Natural killer cell (primary cell): ENCODE data around the gene PDE6C. TPM values are rescaled to one million over a fixed set of nuclear protein-coding genes. Genes with fewer than 3 reads are reported as not detected.

Experiments
- ATAC-seq, 3 donors: fragments of 150-1000 bp in 2 of 3; fragments of 200-7000 bp in 1 of 3; cut with Tn5 transposase; 1 replicate in 1 of 3; 2 replicates in 2 of 3; pipeline ENCODE4 v1.10.0; 2021; ENCODE audit warnings: mild to moderate bottlenecking in 2 of 3, moderate library complexity in 2 of 3
- DNase-seq, 2 donors: peaks; one replicate each; pipeline versions ENCODE4 v3.0.0 to v3.0.0-alpha.2; 2013 to 2021; ENCODE audit warnings: mixed read lengths in 1 of 2
- H3K27ac ChIP-seq: one replicate; pipeline ENCODE4 v1.5.1; 2013; ENCODE audit warnings: mild to moderate bottlenecking, low read length
- H3K27me3 ChIP-seq: one replicate; pipeline ENCODE4 v1.6.1; 2013; ENCODE audit warnings: low read length; ENCODE audit not compliant: control insufficient read depth, insufficient read depth
- H3K36me3 ChIP-seq: one replicate; pipeline ENCODE4 v1.6.1; 2013; ENCODE audit warnings: low read length; ENCODE audit not compliant: control insufficient read depth, insufficient read depth
- H3K4me1 ChIP-seq: one replicate; pipeline ENCODE4 v1.6.1; 2013; ENCODE audit warnings: low read length; ENCODE audit not compliant: control insufficient read depth, insufficient read depth
- H3K4me3 ChIP-seq: one replicate; pipeline ENCODE4 v1.5.1; 2013; ENCODE audit warnings: low read length
- H3K9me3 ChIP-seq: one replicate; pipeline ENCODE4 v1.6.1; 2013; ENCODE audit warnings: low read length; ENCODE audit not compliant: control insufficient read depth, insufficient read depth
- H3K27ac Mint-ChIP-seq, 2 donors: one replicate each; pipeline ENCODE4 v1.8.0; 2022; ENCODE audit warnings: mild to moderate bottlenecking in 2 of 2, mixed read lengths in 2 of 2, moderate library complexity in 1 of 2
- H3K27me3 Mint-ChIP-seq, 2 donors: one replicate each; pipeline ENCODE4 v1.8.0; 2022; ENCODE audit warnings: low read depth in 2 of 2, mixed read lengths in 2 of 2
- H3K36me3 Mint-ChIP-seq: one replicate; pipeline ENCODE4 v1.8.0; 2022; ENCODE audit warnings: mixed read lengths
- H3K4me1 Mint-ChIP-seq, 2 donors: one replicate each; pipeline ENCODE4 v1.8.0; 2022; ENCODE audit warnings: mixed read lengths in 2 of 2
- H3K4me3 Mint-ChIP-seq: one replicate; pipeline ENCODE4 v1.8.0; 2022; ENCODE audit warnings: mild to moderate bottlenecking, moderate library complexity, mixed read lengths
- H3K9me3 Mint-ChIP-seq, 2 donors: one replicate each; pipeline ENCODE4 v1.8.0; 2022; ENCODE audit warnings: mixed read lengths in 2 of 2
- WGBS: methylation state at CpG from one replicate; pipeline ENCODE4 v1.1.7; 2013; ENCODE audit warnings: missing lambda C conversion rate; ENCODE audit not compliant: insufficient coverage; 5-methylcytosine and 5-hydroxymethylcytosine counted together
- intact Hi-C: fragments of 100-400 bp; cut with micrococcal nuclease; formaldehyde crosslinking; loops from one replicate; pipeline ENCODE4 v1.14.2; 2022
- total RNA-seq, 4 donors: library from RNA; stranded (reverse); fragments of 120-200 nt in 1 of 4; gene quantifications; one replicate each; pipeline versions ENCODE4 v1.2.3 to v1.2.4, GENCODE V29; 2013 to 2022
- TF ChIP-seq, protein P1 (sequence below): fragments of 200-600 bp; IDR thresholded peaks from one replicate; pipeline ENCODE4 v1.8.0; 2022; ENCODE audit warnings: antibody characterized with exemption

Gene PDE6C
- total RNA-seq, 3 donors from 2014 or later (not counting 1 experiment from before 2014, with no cell fraction given): not detected

DNA sequence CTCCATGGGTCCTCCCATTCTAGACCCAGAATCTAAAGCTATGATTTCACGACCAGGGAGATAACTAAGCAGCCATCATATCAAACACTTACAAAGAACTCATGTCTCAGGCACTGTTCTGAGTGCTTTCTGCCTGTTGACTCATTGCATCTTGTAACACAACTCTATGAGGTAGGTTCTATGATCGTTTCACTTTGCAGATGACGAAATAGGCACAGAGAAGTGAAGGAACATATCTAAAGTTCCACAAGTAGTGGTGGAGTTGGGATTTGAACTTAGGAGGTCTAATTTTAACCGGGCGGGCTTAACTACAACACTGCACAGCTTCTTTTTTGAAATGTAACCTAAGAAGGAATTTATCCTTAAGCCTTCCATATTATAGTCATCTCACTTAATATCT is 14.2 kb upstream of the PDE6C start:
- ATAC-seq (no peak), DNase-seq (no peak)
- intact Hi-C loops: no loop called here
- TF ChIP-seq, protein P1, sequence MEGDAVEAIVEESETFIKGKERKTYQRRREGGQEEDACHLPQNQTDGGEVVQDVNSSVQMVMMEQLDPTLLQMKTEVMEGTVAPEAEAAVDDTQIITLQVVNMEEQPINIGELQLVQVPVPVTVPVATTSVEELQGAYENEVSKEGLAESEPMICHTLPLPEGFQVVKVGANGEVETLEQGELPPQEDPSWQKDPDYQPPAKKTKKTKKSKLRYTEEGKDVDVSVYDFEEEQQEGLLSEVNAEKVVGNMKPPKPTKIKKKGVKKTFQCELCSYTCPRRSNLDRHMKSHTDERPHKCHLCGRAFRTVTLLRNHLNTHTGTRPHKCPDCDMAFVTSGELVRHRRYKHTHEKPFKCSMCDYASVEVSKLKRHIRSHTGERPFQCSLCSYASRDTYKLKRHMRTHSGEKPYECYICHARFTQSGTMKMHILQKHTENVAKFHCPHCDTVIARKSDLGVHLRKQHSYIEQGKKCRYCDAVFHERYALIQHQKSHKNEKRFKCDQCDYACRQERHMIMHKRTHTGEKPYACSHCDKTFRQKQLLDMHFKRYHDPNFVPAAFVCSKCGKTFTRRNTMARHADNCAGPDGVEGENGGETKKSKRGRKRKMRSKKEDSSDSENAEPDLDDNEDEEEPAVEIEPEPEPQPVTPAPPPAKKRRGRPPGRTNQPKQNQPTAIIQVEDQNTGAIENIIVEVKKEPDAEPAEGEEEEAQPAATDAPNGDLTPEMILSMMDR: no peak
- H3K36me3 Mint-ChIP-seq: no peaks in the 10 kb centered on the region
- no peaks in the 10 kb centered on the region for H3K36me3 ChIP-seq
- no peaks in the 10 kb centered on the region for H3K9me3 ChIP-seq
- no peak overlapping the region for H3K4me3 ChIP-seq
- no peaks in the 10 kb centered on the region for H3K4me1 Mint-ChIP-seq
- peaks cover 10% of the 10 kb centered on the region for H3K27me3 ChIP-seq
- H3K4me3 Mint-ChIP-seq: no peak overlapping the region
- no peaks in the 10 kb centered on the region for H3K4me1 ChIP-seq
- no peaks in the 10 kb centered on the region for H3K9me3 Mint-ChIP-seq
- no peak overlapping the region for H3K27ac ChIP-seq
- H3K27ac Mint-ChIP-seq: no peak overlapping the region
- peaks cover 16 to 18% of the 10 kb centered on the region in 2 donors for H3K27me3 Mint-ChIP-seq
- WGBS: 93% methylated on average over 5 of the region's 5 CpGs

GRCh38 chr10:93599335-93599734 is 13.0 kb upstream of the PDE6C start:
- DNase-seq (no peak), ATAC-seq (no peak)
- Histone ChIP-seq H3K27me3 (peaks cover 10% of the 10 kb centered on the region), H3K36me3 (no peaks in the 10 kb centered on the region), H3K27ac (no peak overlapping the region), H3K9me3 (no peaks in the 10 kb centered on the region), H3K4me3 (no peak overlapping the region), H3K4me1 (no peaks in the 10 kb centered on the region)
- Mint-ChIP-seq H3K27me3 (peaks cover 21 to 23% of the 10 kb centered on the region in 2 donors), H3K27ac (no peak overlapping the region), H3K4me3 (no peak overlapping the region), H3K36me3 (no peaks in the 10 kb centered on the region), H3K9me3 (no peaks in the 10 kb centered on the region), H3K4me1 (no peaks in the 10 kb centered on the region)
- TF ChIP-seq, protein P1: no peak
- intact Hi-C loops: no loop called here
- 81% methylated on average over 1 of the region's 1 CpG for WGBS

DNA sequence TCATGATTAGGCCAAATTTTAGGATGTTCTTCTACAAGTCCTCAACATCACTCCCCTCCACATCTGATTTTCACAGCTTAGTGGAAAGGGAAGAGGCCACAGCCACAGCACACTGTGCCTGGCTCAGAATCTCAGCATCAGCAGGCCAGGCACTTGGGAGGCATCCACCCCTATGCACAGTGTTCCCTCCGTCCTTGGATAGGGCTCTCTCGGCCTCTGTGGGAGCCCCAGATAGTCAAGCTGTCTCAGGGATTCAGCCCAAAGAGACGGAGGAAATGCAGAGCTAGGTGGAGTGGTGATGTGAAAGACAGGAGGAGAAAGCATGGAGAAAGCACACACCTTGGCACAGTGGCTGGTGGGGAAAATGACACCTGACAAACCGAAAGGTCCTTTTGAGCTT is 12.6 kb upstream of the PDE6C start:
- intact Hi-C loops: no loop called here
- H3K4me1 ChIP-seq: no peaks in the 10 kb centered on the region
- H3K27me3 ChIP-seq: peaks cover 13% of the 10 kb centered on the region
- no peak overlapping the region for H3K4me3 ChIP-seq
- H3K9me3 Mint-ChIP-seq: no peaks in the 10 kb centered on the region
- WGBS: 91% methylated on average over 4 of the region's 4 CpGs
- TF ChIP-seq, protein P1: no peak
- DNase-seq (no peak), ATAC-seq (no peak)
- no peaks in the 10 kb centered on the region for H3K9me3 ChIP-seq
- no peak overlapping the region for H3K27ac ChIP-seq
- H3K27ac Mint-ChIP-seq: no peak overlapping the region
- peaks cover 21 to 24% of the 10 kb centered on the region in 2 donors for H3K27me3 Mint-ChIP-seq
- H3K36me3 ChIP-seq: no peaks in the 10 kb centered on the region
- H3K4me3 Mint-ChIP-seq: no peak overlapping the region
- H3K36me3 Mint-ChIP-seq: no peaks in the 10 kb centered on the region
- H3K4me1 Mint-ChIP-seq: no peaks in the 10 kb centered on the region

- TF ChIP-seq, protein P1: no peak
- no peak for DNase-seq
- Mint-ChIP-seq H3K27me3 (peaks cover 21 to 24% of the 10 kb centered on the region in 2 donors), H3K9me3 (no peaks in the 10 kb centered on the region), H3K27ac (no peak overlapping the region), H3K4me1 (no peaks in the 10 kb centered on the region), H3K4me3 (no peak overlapping the region), H3K36me3 (no peaks in the 10 kb centered on the region)
- no peak overlapping the region for H3K27ac ChIP-seq
- ATAC-seq: no peak
- H3K4me3 ChIP-seq: no peak overlapping the region
- 20% methylated on average over 52 of the region's 60 CpGs for WGBS
- intact Hi-C loops: no loop called here
- H3K9me3 ChIP-seq: no peaks in the 10 kb centered on the region
- no peaks in the 10 kb centered on the region for H3K36me3 ChIP-seq
- H3K27me3 ChIP-seq: peaks cover 13% of the 10 kb centered on the region
- no peaks in the 10 kb centered on the region for H3K4me1 ChIP-seq
These were observed 11.7 kb upstream of the PDE6C start for GRCh38 chr10:93600446-93601145.
